ENCODE data around the gene ST6GALNAC6.

ST6GALNAC6 gene

Small RNA genes lying within 50 kb of the gene (small RNA-seq; reads per million reads assigned to genes)
- gene MIR4672 (0 to 0.04 reads per million in 2 experiments), gene RNA5SP296 (0 reads per million in 2 experiments)

Measured in SK-N-DZ (cell line).